Measurements from ENCODE around the gene KLHDC3.

KLHDC3 gene

DNA sequence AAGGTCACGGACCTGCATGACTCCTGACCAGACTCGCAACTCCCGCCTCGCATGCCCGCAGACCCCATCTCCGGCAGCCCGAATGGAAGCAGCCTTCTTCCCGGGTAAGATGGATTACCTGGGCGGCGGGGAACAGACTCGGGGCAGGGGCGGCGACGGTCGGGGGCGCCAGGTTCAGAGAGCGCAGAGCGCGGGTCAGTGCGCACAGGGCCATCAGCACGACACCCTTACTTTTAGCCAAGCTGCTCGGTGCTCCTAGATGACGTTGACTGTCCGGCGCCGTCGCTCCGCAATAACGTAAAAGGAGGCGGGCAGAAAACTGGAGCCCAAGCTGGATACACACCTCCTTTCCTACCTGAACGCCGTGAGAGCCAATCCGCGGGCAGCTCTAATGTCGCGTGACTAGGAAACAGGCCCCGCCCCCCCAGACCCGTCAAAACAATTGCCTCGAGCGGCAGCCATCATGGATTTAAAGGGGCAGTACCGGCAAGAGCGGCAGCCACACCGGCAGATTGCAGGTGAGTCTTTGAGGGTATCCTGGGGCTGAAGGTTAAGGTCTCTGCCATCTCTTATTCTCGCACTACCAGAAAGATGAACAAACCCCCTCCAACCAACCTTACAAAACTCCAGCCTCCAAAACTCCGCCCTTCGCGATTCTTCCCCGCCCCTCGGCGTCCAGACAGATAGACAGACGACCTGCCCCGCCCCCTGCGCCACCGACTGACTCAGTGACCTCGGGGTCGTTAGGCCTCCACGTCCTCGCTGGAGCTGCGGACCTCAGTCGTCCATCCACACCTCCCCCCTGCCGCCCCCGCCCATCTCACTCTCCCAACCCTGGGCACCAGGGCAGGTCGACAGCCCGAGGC lies 45.4 kb downstream of the KLHDC3 start, which contains the start of the genes KLC4 and MRPL2:
Gene KLC4 (plus strand): TSS at position 464 of the 866 bp plus-strand sequence. CDS start 1,705 bp downstream, outside the sequence.
Gene MRPL2 (minus strand): TSS at position 267 of the 866 bp plus-strand sequence. CDS start 53 bp downstream, at position 214.
- peak; percentile 99 for DNase-seq (ENCODE audit: low spot score)

DNA sequence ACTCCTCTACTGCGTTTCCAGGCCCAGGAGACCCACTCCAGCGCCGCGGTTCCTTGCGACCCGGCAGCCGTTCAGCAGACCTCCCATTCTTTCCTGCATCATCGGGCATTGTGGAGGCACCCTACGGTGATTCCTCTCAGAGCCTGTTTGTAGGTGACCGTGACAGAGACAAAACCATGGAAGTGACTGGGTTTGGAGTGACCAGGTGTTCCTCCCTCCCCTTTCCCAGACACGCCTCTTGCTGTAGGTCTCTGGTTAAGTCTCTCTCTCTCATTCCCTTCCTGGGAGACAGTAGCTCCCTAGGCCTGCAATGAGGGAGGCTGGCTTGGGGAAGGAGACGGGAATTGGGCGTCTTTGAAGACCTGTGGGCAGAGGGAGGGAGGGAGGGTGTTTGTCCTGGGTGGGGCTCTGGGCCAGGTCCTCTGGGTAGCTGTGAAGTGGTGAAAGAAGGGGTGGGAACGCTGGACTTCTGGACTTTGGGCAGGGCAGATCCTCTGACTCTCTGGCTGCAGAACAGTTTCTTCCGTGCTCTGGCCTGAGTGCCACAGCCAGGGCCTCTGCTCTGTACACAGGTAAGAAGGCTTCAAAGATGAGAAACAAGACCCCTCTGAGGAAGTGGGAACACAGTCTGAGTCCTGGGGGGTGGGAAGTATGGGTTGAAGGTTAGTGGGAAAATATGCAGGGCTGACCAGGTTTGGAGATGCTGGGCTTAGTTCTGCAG lies 46.1 kb downstream of the KLHDC3 start:
- no peak for DNase-seq (ENCODE audit: low spot score)

DNA sequence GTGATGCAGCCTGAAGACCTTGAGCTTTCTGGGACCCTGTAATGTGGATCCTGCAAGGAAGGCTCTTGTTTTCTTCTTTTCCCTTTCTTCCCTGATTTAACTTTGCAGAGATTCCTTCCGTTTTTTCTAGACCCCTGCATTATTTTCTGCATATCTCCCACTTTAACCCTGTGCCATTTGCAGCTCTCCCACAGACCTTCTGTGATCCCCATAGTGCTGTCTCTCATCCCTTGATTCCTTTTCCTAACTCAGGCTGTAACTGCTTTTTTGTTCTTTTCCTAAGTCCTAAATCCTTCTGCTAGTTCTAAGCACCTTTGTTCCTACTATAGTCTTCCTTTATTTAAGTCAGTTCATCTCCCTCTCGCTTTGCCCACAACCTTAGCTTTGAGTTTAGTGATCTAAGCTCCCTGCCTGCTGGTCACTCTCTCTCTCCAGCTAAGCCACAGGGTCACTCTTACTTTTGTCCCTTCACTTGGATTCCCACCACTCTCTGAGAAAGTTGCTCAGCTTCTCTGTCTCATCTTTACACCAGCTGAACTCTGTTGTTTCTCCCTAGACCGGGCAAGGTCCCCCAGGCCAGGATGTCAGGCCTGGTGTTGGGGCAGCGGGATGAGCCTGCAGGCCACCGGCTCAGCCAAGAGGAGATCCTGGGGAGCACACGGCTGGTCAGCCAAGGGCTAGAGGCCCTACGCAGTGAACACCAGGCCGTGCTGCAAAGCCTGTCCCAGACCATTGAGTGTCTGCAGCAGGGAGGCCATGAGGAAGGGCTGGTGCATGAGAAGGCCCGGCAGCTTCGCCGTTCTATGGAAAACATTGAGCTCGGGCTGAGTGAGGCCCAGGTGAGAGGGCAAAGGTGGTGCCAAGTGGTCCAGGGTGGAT lies 46.9 kb downstream of the KLHDC3 start:
- DNase-seq (ENCODE audit: low spot score), result no peak

- DNase-seq (ENCODE audit: low spot score), result no peak
These were observed 47.8 kb downstream of the KLHDC3 start for GRCh38 chr6:43061861-43062260.

DNA sequence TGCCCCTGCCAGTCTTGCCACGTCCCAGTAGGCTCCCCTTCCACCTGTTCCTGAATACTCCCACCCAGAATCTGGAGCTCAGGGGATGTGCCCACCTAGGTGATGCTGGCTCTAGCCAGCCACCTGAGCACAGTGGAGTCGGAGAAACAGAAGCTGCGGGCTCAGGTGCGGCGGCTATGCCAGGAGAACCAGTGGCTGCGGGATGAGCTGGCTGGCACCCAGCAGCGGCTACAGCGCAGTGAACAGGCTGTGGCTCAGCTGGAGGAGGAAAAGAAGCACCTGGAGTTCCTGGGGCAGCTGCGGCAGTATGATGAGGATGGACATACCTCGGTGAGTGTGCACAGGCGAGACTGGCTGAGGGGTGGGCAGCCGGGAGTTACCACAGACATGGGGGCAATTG lies 48.8 kb downstream of the KLHDC3 start:
- no peak for DNase-seq (ENCODE audit: low spot score)

DNA sequence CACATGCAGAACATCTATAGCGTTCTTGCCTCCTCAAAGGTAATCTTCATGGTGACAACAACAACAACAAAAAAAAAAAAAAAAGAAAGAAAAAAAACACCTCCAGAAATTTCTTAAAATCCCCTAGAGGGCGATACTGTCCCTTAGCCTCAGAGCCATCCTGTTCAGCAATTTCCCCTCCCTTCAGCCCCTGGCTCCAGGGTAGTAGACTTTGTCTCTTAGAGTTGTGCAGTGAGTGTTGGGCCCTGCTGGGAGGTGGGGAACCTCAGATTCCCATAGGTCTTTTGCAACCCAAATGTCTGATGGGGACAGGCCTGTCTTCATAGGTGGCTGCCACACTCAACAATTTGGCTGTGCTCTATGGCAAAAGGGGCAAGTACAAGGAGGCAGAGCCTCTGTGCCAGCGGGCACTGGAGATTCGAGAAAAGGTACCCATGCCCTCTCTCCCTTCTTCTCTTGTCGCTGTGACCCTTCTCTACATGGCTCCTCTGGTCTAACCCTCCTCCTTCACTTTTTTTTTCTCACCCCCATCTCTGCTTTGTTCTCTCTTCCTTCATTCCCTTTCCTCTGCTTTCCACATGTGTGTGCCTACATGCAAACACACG lies 56.1 kb downstream of the KLHDC3 start:
- DNase-seq (ENCODE audit: low spot score), result no peak

Data from ecto neural progenitor cell (in vitro differentiated cells).